Measurements from ENCODE around the gene RIGI. TPM values are rescaled to one million over a fixed set of nuclear protein-coding genes. Genes with fewer than 3 reads are reported as not detected.
A peak's percentile ranks its signal among the peaks of the same experiment; 100 is the strongest.
"Not testable (repeated sequence)": the region's sequence is repeated elsewhere in the genome, so short reads cannot be mapped to it uniquely, and the experiment has no call there.

The RIGI gene
- total RNA-seq: 1 to 10 TPM; 4.1 to 6.6 TPM
- long read RNA-seq, full-length matches to known transcripts: 2 of 6 reads
- long read RNA-seq, partial matches to known transcripts: 2 of 6 reads
- long read RNA-seq, other reads (novel, unspliced or antisense): 2 of 6 reads

- intact Hi-C loops (cut with DNase I): no loop called here
- peak; percentile 95 to 97 for ATAC-seq
- DNase-seq: peak; percentile 96
Observed at GRCh38 chr9:32526041-32526706, at the start of gene RIGI. RIGI (minus strand) TSS chr9:32526196; CDS start chr9:32526166, 30 bp downstream.

GRCh38 chr9:32574858-32575257 lies 48.9 kb upstream of the RIGI start:
- intact Hi-C loops (cut with DNase I): no loop called here
- DNase-seq: no peak
- ATAC-seq: no peak

GRCh38 chr9:32573821-32574220 lies 47.8 kb upstream of the RIGI start:
- intact Hi-C loops (cut with DNase I): loop anchor here in 1 of 2 donors (2.0 kb wide), 1 partner anchor 23 kb away; no protein-coding TSS in a partner anchor
- no peak for ATAC-seq
- no peak for DNase-seq

GRCh38 chr9:32572900-32573523 lies 47.0 kb upstream of the RIGI start, which contains the start of gene NDUFB6:
NDUFB6 (minus strand) TSS chr9:32573159; CDS start chr9:32573060, 99 bp downstream.
- intact Hi-C loops (cut with DNase I): loop anchor here in 1 of 2 donors (2.0 kb wide), 1 partner anchor 22 kb away; no protein-coding TSS in a partner anchor
- ATAC-seq: peak; percentile 98 to 99
- DNase-seq: peak; percentile 96

GRCh38 chr9:32571969-32572899 lies 46.2 kb upstream of the RIGI start:
- intact Hi-C loops (cut with DNase I): loop anchor here in 1 of 2 donors (2.0 kb wide), 1 partner anchor 21 kb away; no protein-coding TSS in a partner anchor
- DNase-seq: peak; percentile 56
- ATAC-seq: peak; percentile 81 to 91

- ATAC-seq (no peak), DNase-seq (no peak)
- intact Hi-C loops (cut with DNase I): no loop called here
Observed at GRCh38 chr9:32570262-32570661, 44.3 kb upstream of the RIGI start.

GRCh38 chr9:32566770-32567169 lies 40.8 kb upstream of the RIGI start:
- no peak for DNase-seq
- no peak for ATAC-seq
- intact Hi-C loops (cut with DNase I): no loop called here

- intact Hi-C loops (cut with DNase I): no loop called here
- DNase-seq (no peak), ATAC-seq (no peak)
Observed at GRCh38 chr9:32565967-32566366, 40.0 kb upstream of the RIGI start.

- DNase-seq (no peak), ATAC-seq (no peak)
- intact Hi-C loops (cut with DNase I): no loop called here
Observed at GRCh38 chr9:32558408-32558934, 32.5 kb upstream of the RIGI start.

GRCh38 chr9:32554591-32554990 lies 28.6 kb upstream of the RIGI start:
- DNase-seq: no peak
- ATAC-seq: no peak
- intact Hi-C loops (cut with DNase I): no loop called here

- no peak for DNase-seq
- ATAC-seq: no peak
- intact Hi-C loops (cut with DNase I): no loop called here
Observed at GRCh38 chr9:32554107-32554506, 28.1 kb upstream of the RIGI start.

GRCh38 chr9:32552172-32552872 lies 26.3 kb upstream of the RIGI start, which contains the start of the genes SMIM27 and TOPORS:
SMIM27 (plus strand) TSS chr9:32552327; CDS start chr9:32552435, 108 bp downstream.
TOPORS (minus strand) TSS chr9:32552586; CDS start chr9:32552436, 150 bp downstream.
- DNase-seq (peak; percentile 94), ATAC-seq (peak; percentile 92 to 96)
- intact Hi-C loops (cut with DNase I): no loop called here

- DNase-seq (peak; percentile 36), ATAC-seq (peak; percentile 20 to 40)
- intact Hi-C loops (cut with DNase I): loop anchor here in 1 of 2 donors (2.0 kb wide), 1 partner anchor 21 kb away; the partner anchor contains the start of gene NDUFB6
Observed at GRCh38 chr9:32551276-32552051, 25.5 kb upstream of the RIGI start.

- intact Hi-C loops (cut with DNase I): loop anchor here in 1 of 2 donors (2.0 kb wide), 1 partner anchor 22 kb away; the partner anchor contains the start of gene NDUFB6
- DNase-seq (peak; percentile 93), ATAC-seq (peak; percentile 89)
Observed at GRCh38 chr9:32550562-32551275, 24.7 kb upstream of the RIGI start.

GRCh38 chr9:32550150-32550561 lies 24.2 kb upstream of the RIGI start:
- intact Hi-C loops (cut with DNase I): loop anchor here in 1 of 2 donors (2.0 kb wide), 1 partner anchor 23 kb away; the partner anchor contains the start of gene NDUFB6
- no peak for ATAC-seq
- no peak for DNase-seq

- ATAC-seq; DNase-seq; intact Hi-C loops (cut with DNase I): not testable (repeated sequence)
Observed at GRCh38 chr9:32548213-32548612, 22.2 kb upstream of the RIGI start.

All from left cardiac atrium (tissue), 4 donors.